GM06990 (cell line): ENCODE measurements around the gene GRK3.

Experiments used
- DNase-seq: peaks from one replicate; pipeline ENCODE4 v3.0.0-alpha.2; 2011; ENCODE audit not compliant: insufficient read length; ENCODE audit errors: extremely low read depth
- H3K27me3 ChIP-seq: replicated peaks from 2 replicates; pipeline ENCODE4 v1.6.0; 2011; ENCODE audit warnings: low read length; ENCODE audit not compliant: control insufficient read depth, insufficient read depth
- H3K36me3 ChIP-seq: 2 replicates; pipeline ENCODE4 v1.5.1; 2011; ENCODE audit warnings: low read length; ENCODE audit not compliant: control insufficient read depth, insufficient read depth
- H3K4me3 ChIP-seq: replicated peaks from 2 replicates; pipeline ENCODE4 v1.5.1; 2011; ENCODE audit warnings: low read depth, mild to moderate bottlenecking, control low read depth, low read length
- CTCF ChIP-seq: IDR thresholded peaks from 2 replicates; pipeline ENCODE4 v1.5.1; 2011; ENCODE audit warnings: low read length, control low read depth, mild to moderate bottlenecking, inconsistent platforms; ENCODE audit not compliant: insufficient read depth, poor library complexity, severe bottlenecking

Gene GRK3

GRCh38 chr22:25638638-25639037, 74.2 kb downstream of the GRK3 start:
- no peak for DNase-seq
- Histone ChIP-seq H3K36me3 (no peaks in the 10 kb centered on the region; the same call in 1 of the 2 replicates), H3K4me3 (no peak overlapping the region), H3K27me3 (no peaks in the 10 kb centered on the region)
- no peak for TF ChIP-seq CTCF

GRCh38 chr22:25641650-25642049, 77.2 kb downstream of the GRK3 start:
- no peak for DNase-seq
- no peak for TF ChIP-seq CTCF
- no peaks in the 10 kb centered on the region for H3K27me3 ChIP-seq
- no peaks in the 10 kb centered on the region; the same call in none of the 2 replicates for H3K36me3 ChIP-seq
- H3K4me3 ChIP-seq = no peak overlapping the region

- no peak for TF ChIP-seq CTCF
- Histone ChIP-seq H3K36me3 (no peaks in the 10 kb centered on the region; the same call in none of the 2 replicates), H3K4me3 (no peak overlapping the region), H3K27me3 (no peaks in the 10 kb centered on the region)
- DNase-seq = no peak
Observed at GRCh38 chr22:25643232-25644000, 78.9 kb downstream of the GRK3 start.

GRCh38 chr22:25644122-25644521, 79.6 kb downstream of the GRK3 start:
- no peak for DNase-seq
- H3K4me3 ChIP-seq = no peak overlapping the region
- H3K36me3 ChIP-seq = no peaks in the 10 kb centered on the region; the same call in none of the 2 replicates
- no peak for TF ChIP-seq CTCF
- H3K27me3 ChIP-seq = no peaks in the 10 kb centered on the region

GRCh38 chr22:25645266-25645665, 80.8 kb downstream of the GRK3 start:
- no peak for TF ChIP-seq CTCF
- no peak for DNase-seq
- no peaks in the 10 kb centered on the region for H3K27me3 ChIP-seq
- no peaks in the 10 kb centered on the region; the same call in none of the 2 replicates for H3K36me3 ChIP-seq
- no peak overlapping the region for H3K4me3 ChIP-seq

GRCh38 chr22:25645964-25646363, 81.5 kb downstream of the GRK3 start:
- no peak overlapping the region for H3K4me3 ChIP-seq
- H3K27me3 ChIP-seq = no peaks in the 10 kb centered on the region
- DNase-seq = no peak
- TF ChIP-seq CTCF = no peak
- H3K36me3 ChIP-seq = no peaks in the 10 kb centered on the region; the same call in none of the 2 replicates
